Hepatocyte (in vitro differentiated cells): ENCODE data around the gene EVI2B. TPM values are rescaled to one million over a fixed set of nuclear protein-coding genes. Genes with fewer than 3 reads are reported as not detected.

Experiments used
- DNase-seq: peaks from one replicate; pipeline ENCODE4 v3.0.0-alpha.2; 2016; ENCODE audit warnings: low spot score
- H2AFZ ChIP-seq: fragments of 200-600 bp; sonication (generic); 2 replicates; pipeline ENCODE4 v1.6.0; 2016; ENCODE audit warnings: antibody characterized with exemption, mild to moderate bottlenecking
- H3K27ac ChIP-seq: fragments of 200-600 bp; sonication (generic); 2 replicates; pipeline ENCODE4 v1.5.1; 2016; ENCODE audit warnings: mild to moderate bottlenecking
- H3K27me3 ChIP-seq: fragments of 200-600 bp; sonication (generic); 2 replicates; pipeline ENCODE4 v1.6.1; 2016
- H3K36me3 ChIP-seq: fragments of 200-600 bp; sonication (generic); replicated peaks from 2 replicates; pipeline ENCODE4 v1.5.1; 2016; ENCODE audit warnings: low read depth; ENCODE audit not compliant: insufficient read depth
- H3K4me1 ChIP-seq: fragments of 200-600 bp; sonication (generic); 2 replicates; pipeline ENCODE4 v1.5.1; 2016; ENCODE audit warnings: mild to moderate bottlenecking, moderate library complexity; ENCODE audit not compliant: insufficient read depth
- H3K4me2 ChIP-seq: fragments of 200-600 bp; sonication (generic); 2 replicates; pipeline ENCODE4 v1.6.0; 2016
- H3K4me3 ChIP-seq: fragments of 200-600 bp; sonication (generic); 2 replicates; pipeline ENCODE4 v1.5.1; 2016; ENCODE audit warnings: mild to moderate bottlenecking
- H3K79me2 ChIP-seq: fragments of 200-600 bp; sonication (generic); 2 replicates; pipeline ENCODE4 v1.6.0; 2017; ENCODE audit warnings: mild to moderate bottlenecking
- H3K9me2 ChIP-seq: fragments of 200-600 bp; sonication (generic); replicated peaks from 2 replicates; pipeline ENCODE4 v1.6.0; 2017; ENCODE audit warnings: mild to moderate bottlenecking; ENCODE audit not compliant: insufficient read depth
- H3K9me3 ChIP-seq: fragments of 200-600 bp; sonication (generic); 2 replicates; pipeline ENCODE4 v1.5.1; 2016; ENCODE audit warnings: low read depth, mild to moderate bottlenecking
- H4K20me1 ChIP-seq: fragments of 200-600 bp; sonication (generic); 2 replicates; pipeline ENCODE4 v1.6.0; 2016; ENCODE audit warnings: mild to moderate bottlenecking; ENCODE audit not compliant: insufficient read depth, poor library complexity, severe bottlenecking
- EZH2 ChIP-seq: fragments of 200-600 bp; sonication (generic); IDR thresholded peaks from 2 replicates; pipeline ENCODE4 v1.6.1; 2016; ENCODE audit warnings: antibody characterized with exemption, mild to moderate bottlenecking, borderline replicate concordance
- EZH2phosphoT487 ChIP-seq: fragments of 200-600 bp; sonication (generic); IDR thresholded peaks from one replicate; pipeline ENCODE4 v1.6.1; 2018; ENCODE audit warnings: antibody characterized with exemption, mild to moderate bottlenecking, low read depth, moderate library complexity; ENCODE audit not compliant: unreplicated experiment, severe bottlenecking
- WGBS: methylation state at CpG from one replicate; pipeline ENCODE4 v1.1.6; 2016; ENCODE audit warnings: low lambda C conversion rate; ENCODE audit errors: missing lambda C conversion rate; 5-methylcytosine and 5-hydroxymethylcytosine counted together
- polyA plus RNA-seq: library from polyadenylated mRNA; unstranded; fragments of >200 nt; fragmentation: Nextera tagmentation; extraction: Ambion mirVana; gene quantifications from 2 replicates; pipeline ENCODE4 v1.2.1, GENCODE V29; 2016
- total RNA-seq: library from RNA; depleted of rRNA; stranded (reverse); fragments of >200 nt; gene quantifications from 2 replicates; pipeline ENCODE4 v1.2.3, GENCODE V29; 2014
- TF ChIP-seq, protein P1 (sequence below): fragments of 200-600 bp; sonication (generic); IDR thresholded peaks from 2 replicates; pipeline ENCODE4 v1.5.1; 2016; ENCODE audit warnings: antibody characterized with exemption, mild to moderate bottlenecking; ENCODE audit not compliant: poor library complexity

EVI2B gene
- total and polyA plus RNA-seq, 2 experiments from 2014 or later = not detected

DNA sequence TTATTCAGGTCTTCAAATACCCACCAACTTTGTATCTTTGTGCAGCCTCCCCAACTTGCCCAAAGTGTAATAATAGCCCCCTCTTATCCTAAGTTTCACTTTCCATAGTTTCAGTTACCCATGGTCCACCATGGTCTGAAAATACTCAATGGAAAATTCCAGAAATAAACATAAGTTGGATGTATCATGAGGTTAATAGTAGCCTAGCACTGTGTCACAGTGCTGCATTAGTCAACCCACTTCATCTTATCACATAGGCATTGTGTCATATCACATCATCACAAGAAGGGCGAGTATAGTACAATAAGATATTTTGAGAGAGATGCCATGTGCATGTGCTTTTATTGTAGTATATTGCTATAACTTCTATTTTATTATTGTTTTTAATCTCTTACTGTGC lies 38.7 kb downstream of the EVI2B start:
- Histone ChIP-seq H2AFZ (no peak overlapping the region), H3K9me2 (no peaks in the 10 kb centered on the region), H3K27ac (no peak overlapping the region), H3K27me3 (no peaks in the 10 kb centered on the region), H3K36me3 (no peaks in the 10 kb centered on the region), H4K20me1 (no peaks in the 10 kb centered on the region), H3K9me3 (no peaks in the 10 kb centered on the region), H3K4me3 (no peak overlapping the region), H3K4me1 (peaks cover under 1% of the 10 kb centered on the region), H3K79me2 (no peaks in the 10 kb centered on the region), H3K4me2 (no peak overlapping the region)
- TF ChIP-seq EZH2 (no peak), EZH2phosphoT487 (no peak)
- TF ChIP-seq, protein P1, sequence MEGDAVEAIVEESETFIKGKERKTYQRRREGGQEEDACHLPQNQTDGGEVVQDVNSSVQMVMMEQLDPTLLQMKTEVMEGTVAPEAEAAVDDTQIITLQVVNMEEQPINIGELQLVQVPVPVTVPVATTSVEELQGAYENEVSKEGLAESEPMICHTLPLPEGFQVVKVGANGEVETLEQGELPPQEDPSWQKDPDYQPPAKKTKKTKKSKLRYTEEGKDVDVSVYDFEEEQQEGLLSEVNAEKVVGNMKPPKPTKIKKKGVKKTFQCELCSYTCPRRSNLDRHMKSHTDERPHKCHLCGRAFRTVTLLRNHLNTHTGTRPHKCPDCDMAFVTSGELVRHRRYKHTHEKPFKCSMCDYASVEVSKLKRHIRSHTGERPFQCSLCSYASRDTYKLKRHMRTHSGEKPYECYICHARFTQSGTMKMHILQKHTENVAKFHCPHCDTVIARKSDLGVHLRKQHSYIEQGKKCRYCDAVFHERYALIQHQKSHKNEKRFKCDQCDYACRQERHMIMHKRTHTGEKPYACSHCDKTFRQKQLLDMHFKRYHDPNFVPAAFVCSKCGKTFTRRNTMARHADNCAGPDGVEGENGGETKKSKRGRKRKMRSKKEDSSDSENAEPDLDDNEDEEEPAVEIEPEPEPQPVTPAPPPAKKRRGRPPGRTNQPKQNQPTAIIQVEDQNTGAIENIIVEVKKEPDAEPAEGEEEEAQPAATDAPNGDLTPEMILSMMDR = no peak
- no peak for DNase-seq
- WGBS = 95% methylated on average over 1 of the region's 1 CpG

DNA sequence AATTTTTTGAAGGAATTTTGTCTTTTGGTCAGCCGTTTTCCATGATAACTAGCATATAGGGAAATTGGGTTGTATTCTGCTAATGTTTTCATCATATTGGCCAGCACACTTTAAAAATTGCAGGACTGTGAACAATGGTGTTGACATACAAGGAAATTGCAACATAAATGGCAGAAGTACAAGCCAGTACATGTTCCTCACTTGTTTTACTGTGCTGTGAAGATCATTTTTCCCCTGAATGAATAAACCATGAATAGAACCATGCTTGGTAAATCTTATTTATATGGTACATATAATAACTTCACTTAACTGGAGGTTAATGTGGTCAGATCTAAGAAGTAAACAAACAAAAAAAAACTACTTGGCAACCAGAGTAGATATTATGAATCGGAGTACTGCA lies 39.6 kb downstream of the EVI2B start:
- peaks cover 8% of the 10 kb centered on the region for H3K4me1 ChIP-seq
- WGBS = 86% methylated on average over 2 of the region's 2 CpGs
- no peaks in the 10 kb centered on the region for H3K9me2 ChIP-seq
- no peaks in the 10 kb centered on the region for H4K20me1 ChIP-seq
- no peak overlapping the region for H3K4me2 ChIP-seq
- no peak overlapping the region for H3K4me3 ChIP-seq
- H3K36me3 ChIP-seq = no peaks in the 10 kb centered on the region
- no peaks in the 10 kb centered on the region for H3K9me3 ChIP-seq
- TF ChIP-seq EZH2phosphoT487 = no peak
- TF ChIP-seq EZH2 = no peak
- TF ChIP-seq, protein P1 = no peak
- H2AFZ ChIP-seq = no peak overlapping the region
- H3K27me3 ChIP-seq = no peaks in the 10 kb centered on the region
- no peak overlapping the region for H3K27ac ChIP-seq
- H3K79me2 ChIP-seq = no peaks in the 10 kb centered on the region
- DNase-seq = peak; percentile 4

DNA sequence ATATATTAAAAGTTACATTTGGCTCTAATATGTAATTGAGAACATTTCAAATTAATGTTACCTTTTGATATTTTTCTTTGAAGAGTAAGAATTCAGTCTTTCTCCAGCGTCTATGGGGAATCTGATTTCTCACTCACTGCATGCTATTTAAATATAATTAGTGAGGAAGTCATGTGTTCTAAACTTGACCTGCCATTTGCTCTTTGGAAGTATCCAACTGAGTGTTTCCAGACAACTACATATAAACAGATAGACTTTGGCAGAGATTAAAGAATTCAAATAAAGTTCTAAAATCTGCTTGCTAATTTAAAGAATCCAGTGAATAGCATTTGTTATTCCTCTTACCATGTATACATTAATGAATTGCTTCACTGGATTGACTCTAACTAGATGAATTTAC lies 40.3 kb downstream of the EVI2B start:
- no peak overlapping the region for H3K4me2 ChIP-seq
- no peaks in the 10 kb centered on the region for H3K27me3 ChIP-seq
- no peaks in the 10 kb centered on the region for H3K9me2 ChIP-seq
- peaks cover 15% of the 10 kb centered on the region for H3K4me1 ChIP-seq
- no peaks in the 10 kb centered on the region for H3K36me3 ChIP-seq
- H3K79me2 ChIP-seq = no peaks in the 10 kb centered on the region
- H2AFZ ChIP-seq = no peak overlapping the region
- DNase-seq = no peak
- no peak overlapping the region for H3K27ac ChIP-seq
- no peak overlapping the region for H3K4me3 ChIP-seq
- WGBS = 94% methylated on average over 1 of the region's 1 CpG
- TF ChIP-seq, protein P1 = no peak
- no peak for TF ChIP-seq EZH2phosphoT487
- TF ChIP-seq EZH2 = no peak
- no peaks in the 10 kb centered on the region for H3K9me3 ChIP-seq
- H4K20me1 ChIP-seq = no peaks in the 10 kb centered on the region

DNA sequence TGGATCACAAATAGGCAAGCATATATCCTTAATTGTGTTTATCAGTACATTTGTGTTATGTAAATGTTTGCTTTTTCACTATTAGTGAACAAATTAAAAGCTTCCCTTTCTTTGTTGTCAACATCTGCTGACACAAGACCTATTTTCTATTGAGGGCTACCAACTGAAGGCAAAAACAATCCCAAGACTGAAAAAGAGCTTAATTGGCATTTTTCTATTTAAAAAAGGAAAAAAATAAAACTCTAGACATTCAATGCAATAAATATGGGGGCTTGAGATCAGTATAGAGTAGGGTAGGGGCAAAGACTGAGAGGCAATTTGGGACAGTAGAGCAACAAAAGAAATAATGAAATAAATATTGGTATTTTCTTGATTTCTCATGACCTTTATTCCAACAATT lies 41.1 kb downstream of the EVI2B start:
- Histone ChIP-seq H3K79me2 (no peaks in the 10 kb centered on the region), H3K27me3 (no peaks in the 10 kb centered on the region), H3K27ac (no peak overlapping the region), H3K4me1 (peaks cover 21% of the 10 kb centered on the region), H3K36me3 (no peaks in the 10 kb centered on the region), H3K9me2 (no peaks in the 10 kb centered on the region), H3K4me2 (no peak overlapping the region), H4K20me1 (no peaks in the 10 kb centered on the region), H3K9me3 (no peaks in the 10 kb centered on the region), H3K4me3 (no peak overlapping the region), H2AFZ (no peak overlapping the region)
- TF ChIP-seq EZH2phosphoT487 (no peak), EZH2 (no peak)
- TF ChIP-seq, protein P1 = no peak
- no peak for DNase-seq
